Jurkat, Clone E6-1 (cell line): ENCODE data around the gene PDE6A.

ENCODE experiments used
- DNase-seq: peaks from one replicate; pipeline ENCODE4 v3.0.0-alpha.2; 2011; ENCODE audit warnings: low read depth, low spot score
- H3K4me3 ChIP-seq: 2 replicates; pipeline ENCODE4 v1.5.1; 2011; ENCODE audit warnings: mild to moderate bottlenecking, low read length, control low read depth, moderate library complexity

Gene PDE6A

DNA sequence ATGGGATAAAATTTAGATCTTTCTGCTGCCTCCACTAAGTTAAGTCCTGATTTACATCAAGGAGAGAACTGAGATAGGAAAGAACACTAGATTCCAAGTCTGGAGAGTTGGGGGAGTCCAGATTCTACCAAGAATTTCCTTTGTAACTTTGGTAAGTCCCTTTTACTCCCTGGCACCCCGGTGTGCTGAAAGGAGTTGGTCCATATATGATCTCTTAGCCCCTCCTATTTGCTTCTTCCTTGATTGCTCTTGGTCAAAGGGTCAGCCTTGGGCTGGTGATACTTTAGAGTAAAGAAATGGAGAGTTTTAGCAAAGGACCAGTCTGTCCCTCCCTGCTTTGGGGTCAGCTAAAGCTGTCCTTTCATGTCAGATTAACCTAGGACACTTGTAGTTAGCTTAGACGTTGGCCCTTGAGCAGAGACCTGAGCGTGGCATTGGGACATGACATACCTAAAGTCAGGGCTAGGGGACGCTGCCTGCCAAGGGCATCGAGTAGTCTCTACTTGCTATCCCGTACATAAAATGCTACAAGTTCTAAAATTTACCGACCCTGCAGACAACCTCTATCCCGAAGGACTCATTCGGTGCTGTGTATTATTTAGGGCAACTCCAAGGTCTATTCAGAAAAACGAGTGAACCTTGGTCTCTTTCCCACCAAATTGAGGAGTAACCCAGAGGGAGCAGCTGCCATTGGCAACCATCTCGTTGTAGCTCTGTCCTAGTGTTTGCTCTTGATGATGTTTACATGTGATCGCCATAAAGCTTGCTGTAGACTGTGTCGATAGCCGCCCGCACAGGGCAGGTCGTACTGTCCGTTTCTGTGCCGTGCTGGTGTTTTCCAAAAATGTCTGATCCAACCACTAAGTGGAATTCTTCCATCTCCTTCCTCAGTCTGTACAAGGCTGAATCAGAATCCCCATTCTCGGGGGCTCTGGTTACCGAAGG lies 94.4 kb downstream of the PDE6A start:
- no peak overlapping the region for H3K4me3 ChIP-seq
- DNase-seq: no peak

- DNase-seq: no peak
- H3K4me3 ChIP-seq: no peak overlapping the region
Measured at GRCh38 chr5:149849280-149849965, 95.2 kb downstream of the PDE6A start.

- no peak for DNase-seq
- H3K4me3 ChIP-seq: no peak overlapping the region
Measured at GRCh38 chr5:149847611-149848010, 97.0 kb downstream of the PDE6A start.

DNA sequence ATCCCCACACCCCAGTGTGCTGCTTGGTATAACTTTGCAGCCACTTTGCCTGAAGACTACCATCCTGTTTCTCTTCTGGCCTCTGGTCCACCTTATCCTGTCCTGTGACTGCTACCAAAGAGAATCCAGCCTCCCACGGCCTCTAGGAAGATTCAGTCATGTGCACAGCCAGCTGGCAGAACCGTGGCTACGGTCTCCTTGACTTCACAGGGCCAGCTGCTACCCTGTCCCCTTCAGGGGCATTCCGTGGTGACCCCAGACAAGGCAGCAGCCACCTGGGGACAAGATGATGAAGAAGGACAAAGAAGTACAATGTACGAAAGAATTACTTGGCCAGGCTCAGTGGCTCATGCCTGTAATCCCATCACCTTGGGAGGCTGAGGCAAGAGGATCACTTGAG lies 98.6 kb downstream of the PDE6A start:
- H3K4me3 ChIP-seq: no peak overlapping the region
- no peak for DNase-seq

DNA sequence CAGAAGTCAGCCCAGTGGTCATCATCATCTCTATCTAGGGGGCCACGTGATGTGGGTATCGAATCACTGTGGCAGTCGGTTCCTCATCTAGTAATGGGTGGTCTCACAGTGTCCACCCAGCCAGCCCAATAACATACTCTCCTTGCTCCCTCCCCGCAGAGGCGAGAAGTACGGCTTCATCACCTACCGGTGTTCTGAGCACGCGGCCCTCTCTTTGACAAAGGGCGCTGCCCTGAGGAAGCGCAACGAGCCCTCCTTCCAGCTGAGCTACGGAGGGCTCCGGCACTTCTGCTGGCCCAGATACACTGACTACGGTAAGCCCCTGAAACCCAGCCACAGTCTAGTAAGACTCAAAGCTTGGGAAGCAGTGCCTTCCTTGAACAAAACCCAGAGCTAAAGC lies 99.0 kb downstream of the PDE6A start:
- no peak overlapping the region for H3K4me3 ChIP-seq
- no peak for DNase-seq

DNA sequence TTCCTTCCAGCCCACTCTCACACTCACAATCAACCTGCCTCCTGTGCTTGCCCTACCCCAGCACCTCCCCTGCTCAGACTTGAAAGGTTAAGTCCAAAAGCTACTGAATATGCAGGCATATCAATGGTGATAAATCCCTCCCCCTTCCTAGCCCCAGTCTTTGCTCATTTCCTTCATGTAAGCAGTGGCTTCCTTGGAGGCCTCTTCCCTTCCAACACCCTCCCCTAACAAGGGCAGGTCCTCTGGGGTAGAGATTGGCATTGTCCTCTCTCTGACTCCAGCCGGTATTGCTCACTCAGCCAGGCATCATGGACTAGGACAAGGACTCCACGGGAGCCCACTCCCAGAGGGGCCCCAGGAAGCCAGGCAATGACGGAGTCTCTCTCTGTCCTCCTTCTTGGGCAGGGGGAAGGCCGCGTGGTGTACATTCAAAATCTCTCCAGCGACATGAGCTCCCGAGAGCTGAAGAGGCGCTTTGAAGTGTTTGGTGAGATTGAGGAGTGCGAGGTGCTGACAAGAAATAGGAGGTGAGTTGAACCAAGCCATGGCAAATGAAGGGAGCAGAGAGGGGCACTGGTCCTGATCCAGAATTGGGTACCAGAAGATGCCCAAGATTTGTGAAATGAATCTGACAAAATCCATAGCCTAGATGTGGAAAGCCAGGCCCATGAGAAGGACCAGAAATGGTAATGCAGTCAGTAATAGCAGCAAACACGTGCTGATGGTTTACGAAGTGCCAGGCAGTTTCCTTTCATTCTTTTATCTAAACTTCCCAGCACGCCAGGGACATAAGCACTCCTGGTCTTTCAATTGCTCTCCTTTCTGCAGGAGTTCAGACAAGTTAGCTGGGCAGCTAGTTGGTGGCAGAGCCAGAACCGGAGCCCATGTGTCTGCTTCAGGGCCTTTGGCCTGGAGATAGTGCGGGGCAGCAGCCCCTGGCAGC lies 102.5 kb downstream of the PDE6A start:
- no peak overlapping the region for H3K4me3 ChIP-seq
- no peak for DNase-seq

DNA sequence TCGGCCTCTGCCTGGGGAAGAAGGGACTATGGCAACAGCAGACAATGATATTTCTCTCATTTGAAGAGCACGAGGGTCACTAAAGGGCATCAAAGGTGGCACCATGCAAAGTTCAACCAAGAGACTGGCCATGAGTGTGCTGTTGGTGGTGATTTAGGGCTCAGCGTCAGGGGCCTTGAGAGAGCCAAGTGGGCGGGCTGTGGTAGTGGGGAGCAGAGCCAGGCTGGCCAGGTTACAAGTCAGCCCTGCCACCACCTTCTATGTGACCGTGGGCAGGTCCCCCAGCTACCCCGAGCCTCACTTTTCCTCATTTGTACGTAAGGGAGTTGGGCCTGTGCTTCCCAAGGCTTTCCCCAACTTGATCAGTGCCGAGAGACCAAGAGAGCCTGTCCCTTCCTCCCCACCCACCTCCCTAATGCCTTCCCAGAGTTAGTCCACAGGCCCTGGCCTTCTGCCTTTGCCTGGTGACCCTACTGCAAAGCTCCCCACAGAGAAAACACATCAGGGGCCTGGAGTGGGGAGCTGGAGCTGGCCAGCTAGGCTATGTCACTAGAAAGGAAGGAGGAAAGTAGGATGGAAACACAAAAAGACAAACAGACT lies 104.3 kb downstream of the PDE6A start:
- H3K4me3 ChIP-seq: no peak overlapping the region
- DNase-seq: no peak

DNA sequence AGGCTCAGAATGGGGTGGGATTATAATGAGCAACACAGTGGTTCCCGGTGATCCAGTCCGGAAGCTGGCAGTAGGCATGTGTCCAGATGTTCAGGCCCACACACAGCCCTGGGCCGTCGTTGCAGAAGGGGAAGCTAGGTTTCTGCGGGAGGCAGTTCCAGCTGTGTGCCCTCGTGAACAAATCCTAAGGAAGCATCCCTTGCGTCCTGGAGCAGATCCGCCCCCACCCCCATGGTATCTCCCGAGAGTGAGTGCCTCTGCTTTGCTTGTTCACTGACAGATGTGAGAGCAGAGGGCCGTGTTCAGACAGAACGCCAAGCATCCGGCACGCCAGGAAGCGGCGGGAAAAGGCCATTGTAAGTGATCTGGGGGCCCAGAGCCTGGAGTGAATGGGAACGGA lies 104.8 kb downstream of the PDE6A start:
- no peak overlapping the region for H3K4me3 ChIP-seq

GRCh38 chr5:149838881-149839739 lies 105.5 kb downstream of the PDE6A start:
- no peak overlapping the region for H3K4me3 ChIP-seq
- no peak for DNase-seq

More for the DNA sequence above, 104.8 kb downstream of the PDE6A start:
- DNase-seq: no peak

GRCh38 chr5:149837680-149838269 lies 106.8 kb downstream of the PDE6A start:
- DNase-seq: no peak
- H3K4me3 ChIP-seq: no peak overlapping the region

- DNase-seq: no peak
- no peak overlapping the region for H3K4me3 ChIP-seq
Measured at GRCh38 chr5:149836451-149837139, 108.0 kb downstream of the PDE6A start.

DNA sequence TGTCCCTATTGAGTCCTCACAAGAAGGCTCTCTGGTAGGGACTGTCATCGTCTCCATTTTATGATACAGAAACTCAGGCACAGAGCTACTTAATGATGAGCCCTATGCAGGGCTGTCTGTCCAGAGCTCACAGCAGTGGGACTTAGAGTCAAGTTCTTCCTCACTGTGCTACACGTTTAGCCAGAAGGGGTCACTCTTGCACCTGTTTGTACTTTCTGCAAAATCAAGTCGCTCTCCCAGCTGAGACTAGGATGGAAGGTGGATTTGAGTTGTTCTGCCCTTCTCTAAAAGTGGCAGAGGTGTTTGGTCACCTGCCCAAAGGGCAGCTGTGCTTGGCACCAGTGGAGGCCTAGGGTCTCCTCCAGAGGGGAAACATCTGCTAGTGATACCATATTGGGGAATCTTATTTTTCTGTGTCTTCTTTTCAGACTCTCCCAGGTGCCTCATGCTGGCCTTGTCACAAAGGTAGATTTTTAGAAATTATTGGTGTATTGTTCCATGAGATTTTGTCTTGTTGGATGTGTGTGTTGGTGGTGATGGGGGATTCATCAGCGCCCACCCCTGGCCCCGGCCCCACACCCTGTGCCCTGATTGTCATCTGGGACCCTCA lies 110.2 kb downstream of the PDE6A start:
- no peak overlapping the region for H3K4me3 ChIP-seq
- DNase-seq: peak; percentile 65

GRCh38 chr5:149833116-149833827 lies 111.3 kb downstream of the PDE6A start:
- no peak overlapping the region for H3K4me3 ChIP-seq
- DNase-seq: no peak

DNA sequence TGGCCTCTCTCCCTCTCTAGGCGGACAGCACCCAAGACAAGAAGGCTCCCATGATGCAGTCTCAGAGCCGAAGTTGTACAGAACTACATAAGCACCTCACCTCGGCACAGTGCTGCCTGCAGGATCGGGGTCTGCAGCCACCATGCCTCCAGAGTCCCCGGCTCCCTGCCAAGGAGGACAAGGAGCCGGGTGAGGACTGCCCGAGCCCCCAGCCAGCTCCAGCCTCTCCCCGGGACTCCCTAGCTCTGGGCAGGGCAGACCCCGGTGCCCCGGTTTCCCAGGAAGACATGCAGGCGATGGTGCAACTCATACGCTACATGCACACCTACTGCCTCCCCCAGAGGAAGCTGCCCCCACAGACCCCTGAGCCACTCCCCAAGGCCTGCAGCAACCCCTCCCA lies 112.0 kb downstream of the PDE6A start:
- H3K4me3 ChIP-seq: no peak overlapping the region
- DNase-seq: no peak

DNA sequence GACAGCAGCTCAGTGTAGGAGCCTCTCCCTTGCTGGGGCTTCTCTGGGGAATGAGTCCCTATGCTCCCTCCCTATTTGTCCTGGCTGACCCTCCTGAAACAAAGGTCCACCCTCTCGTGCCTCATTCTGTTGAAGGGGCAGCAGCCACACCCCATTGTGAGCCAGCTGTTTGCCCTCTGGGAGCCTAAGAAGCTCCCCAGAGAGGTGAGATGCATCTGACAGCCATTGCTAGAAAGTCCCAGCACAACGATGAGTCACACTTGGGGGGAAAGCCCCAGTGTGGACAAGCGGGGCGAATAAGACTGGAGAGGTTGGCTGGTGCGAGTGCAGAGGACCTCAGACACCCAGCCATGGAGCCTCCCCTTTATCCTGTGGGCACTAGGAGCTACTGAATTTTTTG lies 113.1 kb downstream of the PDE6A start:
- H3K4me3 ChIP-seq: no peak overlapping the region
- DNase-seq: no peak

DNA sequence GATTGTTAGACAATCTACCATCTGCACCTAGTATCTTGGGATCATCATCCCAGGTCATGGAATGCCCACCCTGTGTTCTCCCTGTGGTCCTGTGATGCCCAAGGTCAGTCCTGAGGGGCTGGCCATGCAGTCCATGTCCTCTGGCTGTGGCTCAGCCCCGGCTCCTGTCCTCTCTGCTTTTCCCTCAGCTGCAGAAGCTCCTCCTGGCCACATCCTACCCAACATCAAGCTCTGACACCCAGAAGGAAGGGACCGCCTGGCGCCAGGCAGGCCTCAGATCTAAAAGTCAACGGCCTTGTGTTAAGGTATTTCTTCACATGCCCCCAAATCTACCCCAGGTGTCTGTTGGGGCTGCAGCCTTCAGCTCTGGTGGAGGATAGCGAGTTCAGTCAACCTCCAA lies 114.0 kb downstream of the PDE6A start:
- no peak for DNase-seq
- H3K4me3 ChIP-seq: no peak overlapping the region
